HG02970 (cell line): ENCODE measurements around the gene KRT10.
"Not testable (repeated sequence)": the region's sequence is repeated elsewhere in the genome, so short reads cannot be mapped to it uniquely, and the experiment has no call there.

Experiments
- ATAC-seq: cut with Tn5 transposase; IDR thresholded peaks from one replicate; pipeline ENCODE4 v1.9.1; 2021; ENCODE audit warnings: mild to moderate bottlenecking, moderate library complexity, moderate number of reproducible peaks; ENCODE audit not compliant: unreplicated experiment, low FRiP score

Gene KRT10

GRCh38 chr17:40836020-40836419 lies 13.6 kb upstream of the KRT10 start:
- no peak for ATAC-seq

- ATAC-seq: no peak
Measured at GRCh38 chr17:40833882-40834281, 11.5 kb upstream of the KRT10 start.

GRCh38 chr17:40832840-40833239 lies 10.4 kb upstream of the KRT10 start:
- no peak for ATAC-seq

- no peak for ATAC-seq
Measured at GRCh38 chr17:40830085-40830776, 7.8 kb upstream of the KRT10 start.

- ATAC-seq: no peak
Measured at GRCh38 chr17:40828454-40829044, 6.1 kb upstream of the KRT10 start.

- no peak for ATAC-seq
Measured at GRCh38 chr17:40827746-40828453, 5.5 kb upstream of the KRT10 start.

- ATAC-seq: no peak
Measured at GRCh38 chr17:40825599-40825998, 3.2 kb upstream of the KRT10 start.

- no peak for ATAC-seq
Measured at GRCh38 chr17:40824015-40824832, 1.8 kb upstream of the KRT10 start.

GRCh38 chr17:40821536-40821935 lies 878 bp downstream of the KRT10 start:
- no peak for ATAC-seq

- ATAC-seq: no peak
Measured at GRCh38 chr17:40820228-40820838, 2.1 kb downstream of the KRT10 start.

- no peak for ATAC-seq
Measured at GRCh38 chr17:40819528-40820125, 2.8 kb downstream of the KRT10 start.

GRCh38 chr17:40818733-40819527 lies 3.5 kb downstream of the KRT10 start:
- ATAC-seq: peak; percentile 67

GRCh38 chr17:40818343-40818732 lies 4.1 kb downstream of the KRT10 start:
- ATAC-seq: peak; percentile 16

GRCh38 chr17:40817103-40817682 lies 5.2 kb downstream of the KRT10 start:
- ATAC-seq: no peak

GRCh38 chr17:40816569-40816968 lies 5.8 kb downstream of the KRT10 start:
- no peak for ATAC-seq

GRCh38 chr17:40815381-40815780 lies 7.0 kb downstream of the KRT10 start:
- ATAC-seq: no peak

GRCh38 chr17:40814657-40815056 lies 7.8 kb downstream of the KRT10 start:
- ATAC-seq: not testable (repeated sequence)

- ATAC-seq: no peak
Measured at GRCh38 chr17:40813804-40814203, 8.6 kb downstream of the KRT10 start.

- ATAC-seq: no peak
Measured at GRCh38 chr17:40812639-40813038, 9.8 kb downstream of the KRT10 start.
